Large intestine (tissue), 3 donors: ENCODE measurements around the gene FBRS. TPM values are rescaled to one million over a fixed set of nuclear protein-coding genes. Genes with fewer than 3 reads are reported as not detected.

Source experiments
- DNase-seq, 2 donors: peaks; one replicate each; pipeline versions ENCODE4 v3.0.0 to v3.0.0-alpha.2; 2013
- H3K27ac ChIP-seq: one replicate; pipeline ENCODE4 v1.5.1; 2013; ENCODE audit warnings: low read length
- H3K27me3 ChIP-seq: 2 replicates; pipeline ENCODE4 v1.6.1; 2013; ENCODE audit warnings: low read length; ENCODE audit not compliant: control insufficient read depth, insufficient read depth
- H3K36me3 ChIP-seq: 2 replicates; pipeline ENCODE4 v1.6.1; 2013; ENCODE audit warnings: low read length; ENCODE audit not compliant: control insufficient read depth, insufficient read depth
- H3K4me1 ChIP-seq: one replicate; pipeline ENCODE4 v1.6.1; 2013; ENCODE audit warnings: low read length; ENCODE audit not compliant: control insufficient read depth, insufficient read depth
- H3K4me3 ChIP-seq: one replicate; pipeline ENCODE4 v1.5.1; 2013; ENCODE audit warnings: low read length
- H3K9me3 ChIP-seq: one replicate; pipeline ENCODE4 v1.6.1; 2013; ENCODE audit warnings: mild to moderate bottlenecking, low read depth, low read length, moderate library complexity; ENCODE audit not compliant: control insufficient read depth
- WGBS: methylation state at CpG from one replicate; pipeline ENCODE4 v1.1.5; 2013; ENCODE audit warnings: low lambda C conversion rate; ENCODE audit not compliant: insufficient coverage; 5-methylcytosine and 5-hydroxymethylcytosine counted together
- polyA plus RNA-seq: library from polyadenylated mRNA; unstranded; fragments of 120-200 nt; gene quantifications from one replicate; pipeline ENCODE4 v1.2.1, GENCODE V29; 2013

The FBRS gene
- polyA plus RNA-seq, 1 donor = 97.6 TPM

DNA sequence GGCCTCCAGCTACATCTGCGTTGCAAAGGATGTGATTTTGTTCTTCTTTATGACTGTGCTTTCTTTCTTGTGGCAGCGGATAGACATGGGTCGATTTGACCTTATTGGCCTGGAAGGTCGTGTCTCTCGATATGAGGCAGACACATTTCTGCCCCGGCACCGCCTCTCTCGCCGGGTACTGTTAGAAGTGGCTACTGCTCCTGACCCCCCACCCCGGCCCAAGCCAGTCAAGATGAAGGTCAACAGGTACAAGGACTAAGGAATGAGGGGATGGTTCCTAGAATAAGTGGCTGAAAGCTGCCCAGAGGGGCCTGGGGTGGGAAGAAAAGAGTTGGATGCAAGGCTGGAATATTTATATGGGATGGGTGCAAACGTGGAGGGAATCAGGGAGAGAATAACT is 61.9 kb downstream of the FBRS start:
- H3K9me3 ChIP-seq = no peaks in the 10 kb centered on the region
- no peak overlapping the region for H3K4me3 ChIP-seq
- DNase-seq = no peak
- WGBS = 75% methylated on average over 1 of the region's 11 CpGs
- peaks cover 10% of the 10 kb centered on the region for H3K4me1 ChIP-seq
- H3K36me3 ChIP-seq = peaks cover 88% of the 10 kb centered on the region
- no peaks in the 10 kb centered on the region for H3K27me3 ChIP-seq
- no peak overlapping the region for H3K27ac ChIP-seq

Other genes starting within 250 kb of the FBRS start
- gene DCTPP1, start 228.4 kb upstream of the FBRS start, polyA plus RNA-seq = 41.6 TPM
- 85.3 TPM for gene SEPHS2, start 212.6 kb upstream of the FBRS start, polyA plus RNA-seq
- 3.8 TPM for gene ITGAL, start 185.7 kb upstream of the FBRS start, polyA plus RNA-seq
- 53.1 TPM for gene ZNF768, start 131.9 kb upstream of the FBRS start, polyA plus RNA-seq
- 9.4 TPM for gene ZNF747, start 123.6 kb upstream of the FBRS start, polyA plus RNA-seq
- gene ZNF764, start 100.1 kb upstream of the FBRS start, polyA plus RNA-seq = 21.2 TPM
- 15.8 TPM for gene ZNF688, start 86.7 kb upstream of the FBRS start, polyA plus RNA-seq
- gene ZNF785, start 72.7 kb upstream of the FBRS start, polyA plus RNA-seq = 22.7 TPM
- 8.6 TPM for gene ZNF689, start 48.0 kb upstream of the FBRS start, polyA plus RNA-seq
- gene PRR14, start 7.5 kb upstream of the FBRS start, polyA plus RNA-seq = 35.0 TPM
- gene SRCAP, start 40.7 kb downstream of the FBRS start, polyA plus RNA-seq = 36.8 TPM
- gene PHKG2, start 90.0 kb downstream of the FBRS start, polyA plus RNA-seq = 38.2 TPM
- 4.2 TPM for gene CFAP119, start 103.6 kb downstream of the FBRS start, polyA plus RNA-seq
- gene RNF40, start 103.9 kb downstream of the FBRS start, polyA plus RNA-seq = 84.5 TPM
- gene ZNF629, start 128.8 kb downstream of the FBRS start, polyA plus RNA-seq = 15.4 TPM
- 25.6 TPM for gene BCL7C, start 235.6 kb downstream of the FBRS start, polyA plus RNA-seq
- 4.0 TPM for gene CTF1, start 238.2 kb downstream of the FBRS start, polyA plus RNA-seq